ENCODE measurements around the gene PUM2.

GRCh38 chr2:20250436-20250835 lies 100.2 kb downstream of the PUM2 start:
- no peak for TF ChIP-seq CTCF (IDR thresholded peaks at IDR 0.05; ENCODE audit: insufficient read depth, low read length, poor library complexity, severe bottlenecking)
- TF ChIP-seq EZH2phosphoT487 (conservative IDR thresholded peaks at IDR 0.05; ENCODE audit: low read length) = no peak
